GM18861 (cell line): ENCODE results near the gene SLF2.
"Not testable (repeated sequence)": the region's sequence is repeated elsewhere in the genome, so short reads cannot be mapped to it uniquely, and the experiment has no call there.

Experiments used
- ATAC-seq: cut with Tn5 transposase; IDR thresholded peaks from one replicate; pipeline ENCODE4 v1.9.1; 2021; ENCODE audit not compliant: unreplicated experiment

SLF2 gene

GRCh38 chr10:100879741-100880360 is 32.9 kb upstream of the SLF2 start:
- no peak for ATAC-seq

- no peak for ATAC-seq
Observed at GRCh38 chr10:100881556-100882213, 31.1 kb upstream of the SLF2 start.

GRCh38 chr10:100882252-100882651 is 30.5 kb upstream of the SLF2 start:
- no peak for ATAC-seq

GRCh38 chr10:100882671-100883311 is 30.0 kb upstream of the SLF2 start:
- no peak for ATAC-seq

- no peak for ATAC-seq
Observed at GRCh38 chr10:100883312-100883821, 29.4 kb upstream of the SLF2 start.

- not testable (repeated sequence) for ATAC-seq
Observed at GRCh38 chr10:100885611-100886010, 27.2 kb upstream of the SLF2 start.

GRCh38 chr10:100886091-100886490 is 26.7 kb upstream of the SLF2 start:
- ATAC-seq = no peak

GRCh38 chr10:100886521-100886920 is 26.2 kb upstream of the SLF2 start:
- no peak for ATAC-seq

- ATAC-seq = no peak
Observed at GRCh38 chr10:100886963-100887362, 25.8 kb upstream of the SLF2 start.

GRCh38 chr10:100887761-100888296 is 24.9 kb upstream of the SLF2 start:
- no peak for ATAC-seq

GRCh38 chr10:100888957-100889356 is 23.8 kb upstream of the SLF2 start:
- no peak for ATAC-seq

GRCh38 chr10:100889546-100889945 is 23.2 kb upstream of the SLF2 start:
- ATAC-seq = no peak

GRCh38 chr10:100890141-100890672 is 22.6 kb upstream of the SLF2 start:
- ATAC-seq = no peak

- ATAC-seq = no peak
Observed at GRCh38 chr10:100890673-100891317, 22.0 kb upstream of the SLF2 start.

GRCh38 chr10:100894033-100894432 is 18.7 kb upstream of the SLF2 start:
- ATAC-seq = no peak

- ATAC-seq = no peak
Observed at GRCh38 chr10:100894589-100895294, 18.0 kb upstream of the SLF2 start.

- no peak for ATAC-seq
Observed at GRCh38 chr10:100895346-100895745, 17.4 kb upstream of the SLF2 start.

- no peak for ATAC-seq
Observed at GRCh38 chr10:100895896-100896295, 16.9 kb upstream of the SLF2 start.

- ATAC-seq = no peak
Observed at GRCh38 chr10:100896876-100897461, 15.8 kb upstream of the SLF2 start.

- no peak for ATAC-seq
Observed at GRCh38 chr10:100897976-100898375, 14.8 kb upstream of the SLF2 start.
